GM21619 (cell line): Measurements from ENCODE around the gene MYMX.
"Not testable (repeated sequence)": the region's sequence is repeated elsewhere in the genome, so short reads cannot be mapped to it uniquely, and the experiment has no call there.

Experiments
- ATAC-seq: cut with Tn5 transposase; IDR thresholded peaks from one replicate; pipeline ENCODE4 v1.9.1; 2021; ENCODE audit not compliant: unreplicated experiment

The MYMX gene

GRCh38 chr6:44185953-44186634, 30.6 kb upstream of the MYMX start:
- no peak for ATAC-seq

- no peak for ATAC-seq
Observed at GRCh38 chr6:44186635-44187025, 30.1 kb upstream of the MYMX start.

DNA sequence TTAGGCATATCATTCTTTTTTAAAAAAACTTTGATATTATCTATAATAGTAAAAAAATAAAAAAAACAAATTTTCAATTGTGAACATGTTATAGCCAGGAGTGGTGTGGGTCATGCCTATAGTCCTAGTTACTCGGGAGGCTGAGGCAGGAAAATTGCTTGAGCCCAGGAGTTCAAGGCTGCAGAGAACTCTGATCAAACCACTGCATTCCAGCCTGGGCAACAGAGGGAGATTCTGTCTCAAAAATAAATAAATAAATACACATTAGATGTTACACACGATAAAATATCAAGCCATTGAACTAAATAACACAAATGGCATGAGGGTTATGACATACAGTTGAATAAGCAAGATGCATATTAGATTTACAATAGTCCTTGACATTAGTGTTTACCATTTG, 27.9 kb upstream of the MYMX start:
- ATAC-seq: no peak

GRCh38 chr6:44189257-44189656, 27.5 kb upstream of the MYMX start:
- ATAC-seq: no peak

DNA sequence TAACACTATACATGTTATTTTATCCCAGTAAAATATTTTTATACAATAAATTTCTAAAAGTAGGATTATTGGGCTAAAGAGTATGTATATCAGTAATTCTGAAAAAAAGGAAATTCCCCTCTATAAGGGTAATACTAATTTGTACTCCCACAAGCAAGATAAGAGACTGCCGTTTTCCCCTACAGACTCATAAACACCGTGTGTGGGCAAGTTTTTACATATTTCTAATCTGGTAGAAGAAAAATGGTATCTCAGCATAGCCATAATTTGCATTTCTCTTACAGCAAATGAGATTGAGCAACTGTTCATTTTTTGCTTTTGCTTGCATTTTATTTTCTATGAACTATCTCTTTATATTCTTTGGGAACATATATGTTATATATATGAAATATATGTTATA, 26.0 kb upstream of the MYMX start:
- ATAC-seq: peak; percentile 75

GRCh38 chr6:44192428-44193041, 24.2 kb upstream of the MYMX start:
- ATAC-seq: no peak

DNA sequence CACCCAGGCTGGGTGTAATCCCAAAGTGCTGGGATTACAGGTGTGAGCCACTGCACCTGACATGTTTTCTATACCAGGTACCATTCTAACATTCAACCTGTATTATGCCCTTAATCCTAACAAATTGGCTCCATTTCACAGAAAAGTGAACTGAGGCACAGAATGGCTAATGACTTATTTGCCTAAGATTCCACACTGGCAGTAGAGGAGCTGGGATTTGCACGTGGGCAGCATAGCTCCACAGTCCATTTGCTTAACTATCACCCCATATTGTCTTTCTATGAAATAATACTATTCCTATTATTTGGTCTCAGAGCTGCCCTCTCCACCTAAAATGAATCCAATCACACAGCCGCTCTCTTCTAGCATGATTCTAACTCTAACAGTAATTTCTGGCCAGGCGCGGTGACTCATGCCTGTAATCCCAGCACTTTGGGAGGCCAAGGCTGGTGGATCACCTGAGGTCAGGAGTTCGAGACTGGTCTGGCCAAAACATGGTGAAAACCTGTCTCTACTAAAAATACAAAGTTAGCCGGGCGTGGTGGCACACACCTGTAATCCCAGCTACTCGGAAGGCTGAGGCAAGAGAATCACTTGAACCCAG, 23.3 kb upstream of the MYMX start:
- no peak for ATAC-seq

GRCh38 chr6:44194326-44194725, 22.4 kb upstream of the MYMX start:
- ATAC-seq: no peak

DNA sequence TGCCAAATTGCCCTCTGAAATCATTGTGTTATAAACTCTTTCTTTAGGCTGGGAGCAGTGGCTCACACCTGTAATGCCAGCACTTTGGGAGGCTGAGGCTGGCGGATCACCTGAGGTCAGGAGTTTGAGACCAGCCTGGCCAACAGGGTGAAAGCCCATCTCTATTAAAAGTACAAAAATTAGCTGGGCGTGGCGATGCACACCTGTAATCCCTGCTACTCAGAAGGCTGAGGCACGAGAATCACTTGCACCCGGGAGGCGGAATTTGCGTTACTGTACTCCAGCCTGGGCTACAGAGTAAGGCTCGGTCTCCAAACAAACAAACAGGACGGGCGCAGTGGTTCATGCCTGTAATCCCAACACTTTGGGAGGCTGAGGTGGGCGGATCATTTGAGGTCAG, 20.4 kb upstream of the MYMX start:
- ATAC-seq: not testable (repeated sequence)

GRCh38 chr6:44198684-44199083, 18.0 kb upstream of the MYMX start:
- ATAC-seq: no peak

- no peak for ATAC-seq
Observed at GRCh38 chr6:44199883-44200282, 16.8 kb upstream of the MYMX start.

DNA sequence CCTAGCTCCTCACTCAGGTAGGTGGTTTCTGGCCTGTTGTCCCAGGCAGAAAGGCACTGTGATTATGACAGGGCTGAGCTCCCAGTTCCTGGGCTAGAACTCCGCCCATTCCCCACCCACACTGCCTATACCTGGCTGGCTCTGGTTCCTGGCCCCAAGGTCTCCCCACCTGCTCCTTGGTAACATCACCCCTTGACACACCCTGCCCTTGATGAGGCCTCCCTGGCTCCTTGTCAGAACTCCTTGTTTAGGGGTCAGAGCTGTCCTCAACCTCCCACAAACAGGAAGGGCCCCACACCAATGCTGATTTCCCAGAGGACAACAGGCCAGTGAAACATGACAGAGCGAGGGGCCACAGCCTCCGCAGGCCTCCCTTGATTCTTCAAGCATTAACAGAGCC, 15.5 kb upstream of the MYMX start:
- ATAC-seq: no peak

- no peak for ATAC-seq
Observed at GRCh38 chr6:44201638-44202303, 15.0 kb upstream of the MYMX start.

- ATAC-seq: no peak
Observed at GRCh38 chr6:44202332-44202971, 14.3 kb upstream of the MYMX start.

- no peak for ATAC-seq
Observed at GRCh38 chr6:44202972-44203750, 13.6 kb upstream of the MYMX start.

- ATAC-seq: no peak
Observed at GRCh38 chr6:44203955-44204354, 12.8 kb upstream of the MYMX start.

DNA sequence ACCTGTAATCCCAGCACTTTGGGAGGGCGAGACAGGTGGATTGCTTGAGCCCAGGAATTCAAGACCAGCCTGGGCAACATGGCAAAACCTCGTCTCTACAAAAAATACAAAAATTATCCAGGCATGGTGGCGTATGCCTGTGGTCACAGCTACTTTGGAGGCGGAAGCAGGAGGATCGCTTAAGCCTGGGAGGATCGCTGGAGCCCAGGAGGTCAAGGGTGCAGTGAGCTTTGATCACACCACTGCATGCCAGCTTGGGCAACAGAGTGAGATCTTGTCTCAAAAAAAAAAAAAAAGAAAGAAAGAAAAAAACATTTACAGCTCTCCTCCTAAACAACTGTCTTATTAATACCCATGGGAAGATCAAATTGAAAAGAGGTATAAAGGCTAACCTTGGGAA, 8.8 kb upstream of the MYMX start:
- ATAC-seq: no peak

GRCh38 chr6:44211284-44211683, 5.4 kb upstream of the MYMX start:
- no peak for ATAC-seq

- ATAC-seq: no peak
Observed at GRCh38 chr6:44214307-44214706, 2.4 kb upstream of the MYMX start.

- no peak for ATAC-seq
Observed at GRCh38 chr6:44217332-44218143, 812 bp downstream of the MYMX start.
